ENCODE data around the gene GNB2.

GNB2 gene

GRCh38 chr7:100673302-100673941 is at the start of gene GNB2:
GNB2 (plus strand) TSS chr7:100673740; CDS start chr7:100676266, 2,526 bp downstream.
- no peaks in the 10 kb centered on the region for H3K36me3 Mint-ChIP-seq
- H3K4me1 Mint-ChIP-seq (ENCODE audit: low read depth), result peaks cover 15% of the 10 kb centered on the region
- H3K9me3 Mint-ChIP-seq (ENCODE audit: low read depth), result no peaks in the 10 kb centered on the region
- H3K27ac Mint-ChIP-seq, result peak within 1 kb of the TSS; percentile 93
- H3K4me3 Mint-ChIP-seq, result peak within 1 kb of the TSS; percentile 94
- no peaks in the 10 kb centered on the region for H3K27me3 Mint-ChIP-seq

GRCh38 chr7:100623951-100624824 is 49.4 kb upstream of the GNB2 start:
- H3K4me1 Mint-ChIP-seq (ENCODE audit: low read depth), result peaks cover 19% of the 10 kb centered on the region
- H3K27ac Mint-ChIP-seq, result no peak overlapping the region
- no peaks in the 10 kb centered on the region for H3K9me3 Mint-ChIP-seq (ENCODE audit: low read depth)
- no peaks in the 10 kb centered on the region for H3K27me3 Mint-ChIP-seq
- H3K4me3 Mint-ChIP-seq, result no peak overlapping the region
- H3K36me3 Mint-ChIP-seq, result peaks cover 2% of the 10 kb centered on the region

- Mint-ChIP-seq H3K9me3 (ENCODE audit: low read depth) (no peaks in the 10 kb centered on the region), H3K4me1 (ENCODE audit: low read depth) (peaks cover 30% of the 10 kb centered on the region), H3K36me3 (no peaks in the 10 kb centered on the region), H3K27me3 (no peaks in the 10 kb centered on the region), H3K27ac (no peak overlapping the region), H3K4me3 (peak overlapping the region; percentile 76)
Measured at GRCh38 chr7:100626055-100626454, 47.5 kb upstream of the GNB2 start.

- Mint-ChIP-seq H3K36me3 (no peaks in the 10 kb centered on the region), H3K4me1 (ENCODE audit: low read depth) (peaks cover 30% of the 10 kb centered on the region), H3K9me3 (ENCODE audit: low read depth) (no peaks in the 10 kb centered on the region), H3K4me3 (peak overlapping the region; percentile 76), H3K27ac (peak overlapping the region; percentile 78), H3K27me3 (no peaks in the 10 kb centered on the region)
Measured at GRCh38 chr7:100626530-100627237, 46.9 kb upstream of the GNB2 start.

DNA sequence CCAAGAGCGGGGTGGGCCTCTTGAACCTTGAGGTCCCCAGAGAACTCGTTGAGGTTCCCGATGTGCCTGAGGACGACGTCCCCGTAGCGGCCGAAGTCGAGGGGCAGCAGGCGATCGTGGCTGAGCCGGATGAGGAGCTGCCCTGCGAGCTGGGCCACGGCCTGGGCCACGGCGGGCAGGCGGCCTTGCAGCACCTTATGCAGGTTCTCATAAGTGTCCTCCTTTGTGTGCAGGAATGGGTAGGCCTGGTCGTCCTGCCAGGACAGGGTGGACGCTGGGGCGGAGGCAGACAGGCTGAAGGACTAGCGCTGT is 46.3 kb upstream of the GNB2 start:
- H3K4me3 Mint-ChIP-seq, result peak overlapping the region; percentile 76
- no peak overlapping the region for H3K27ac Mint-ChIP-seq
- no peaks in the 10 kb centered on the region for H3K27me3 Mint-ChIP-seq
- H3K9me3 Mint-ChIP-seq (ENCODE audit: low read depth), result no peaks in the 10 kb centered on the region
- H3K4me1 Mint-ChIP-seq (ENCODE audit: low read depth), result peaks cover 30% of the 10 kb centered on the region
- no peaks in the 10 kb centered on the region for H3K36me3 Mint-ChIP-seq

DNA sequence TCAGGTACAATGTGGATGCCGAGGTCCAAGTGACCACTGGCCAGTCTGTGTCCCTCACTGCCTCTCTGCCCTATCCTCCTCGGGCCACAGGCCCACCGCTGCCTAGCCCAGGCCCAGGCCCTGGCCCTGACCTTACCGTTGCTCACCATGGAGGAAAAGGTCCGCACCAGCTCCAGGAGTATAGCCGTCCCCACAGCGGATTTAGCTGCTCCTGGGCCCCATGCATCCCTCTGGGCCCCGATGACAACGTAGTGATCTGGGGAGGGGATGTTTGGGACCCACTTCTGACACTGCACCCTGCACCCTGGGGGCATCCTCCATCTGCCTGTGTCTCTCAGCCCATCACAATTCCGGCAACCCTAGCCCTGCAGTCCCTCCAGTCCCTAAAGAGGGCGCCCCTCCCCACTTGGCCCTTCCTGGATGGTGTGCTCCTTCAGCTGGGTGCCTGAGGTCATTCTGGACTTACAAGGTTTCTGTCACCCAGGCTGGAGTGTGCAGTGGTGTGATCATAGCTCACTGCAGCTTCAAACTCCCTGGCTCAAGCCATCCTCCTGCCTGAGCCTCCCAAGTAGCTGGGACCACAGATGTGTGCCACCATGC is 44.3 kb upstream of the GNB2 start:
- no peaks in the 10 kb centered on the region for H3K9me3 Mint-ChIP-seq (ENCODE audit: low read depth)
- H3K27ac Mint-ChIP-seq, result peak overlapping the region; percentile 46
- no peaks in the 10 kb centered on the region for H3K36me3 Mint-ChIP-seq
- H3K4me1 Mint-ChIP-seq (ENCODE audit: low read depth), result peaks cover 30% of the 10 kb centered on the region
- no peak overlapping the region for H3K4me3 Mint-ChIP-seq
- H3K27me3 Mint-ChIP-seq, result no peaks in the 10 kb centered on the region

GRCh38 chr7:100630066-100630465 is 43.5 kb upstream of the GNB2 start:
- Mint-ChIP-seq H3K27ac (peak overlapping the region; percentile 56), H3K4me1 (ENCODE audit: low read depth) (peaks cover 30% of the 10 kb centered on the region), H3K4me3 (no peak overlapping the region), H3K9me3 (ENCODE audit: low read depth) (no peaks in the 10 kb centered on the region), H3K36me3 (no peaks in the 10 kb centered on the region), H3K27me3 (no peaks in the 10 kb centered on the region)

DNA sequence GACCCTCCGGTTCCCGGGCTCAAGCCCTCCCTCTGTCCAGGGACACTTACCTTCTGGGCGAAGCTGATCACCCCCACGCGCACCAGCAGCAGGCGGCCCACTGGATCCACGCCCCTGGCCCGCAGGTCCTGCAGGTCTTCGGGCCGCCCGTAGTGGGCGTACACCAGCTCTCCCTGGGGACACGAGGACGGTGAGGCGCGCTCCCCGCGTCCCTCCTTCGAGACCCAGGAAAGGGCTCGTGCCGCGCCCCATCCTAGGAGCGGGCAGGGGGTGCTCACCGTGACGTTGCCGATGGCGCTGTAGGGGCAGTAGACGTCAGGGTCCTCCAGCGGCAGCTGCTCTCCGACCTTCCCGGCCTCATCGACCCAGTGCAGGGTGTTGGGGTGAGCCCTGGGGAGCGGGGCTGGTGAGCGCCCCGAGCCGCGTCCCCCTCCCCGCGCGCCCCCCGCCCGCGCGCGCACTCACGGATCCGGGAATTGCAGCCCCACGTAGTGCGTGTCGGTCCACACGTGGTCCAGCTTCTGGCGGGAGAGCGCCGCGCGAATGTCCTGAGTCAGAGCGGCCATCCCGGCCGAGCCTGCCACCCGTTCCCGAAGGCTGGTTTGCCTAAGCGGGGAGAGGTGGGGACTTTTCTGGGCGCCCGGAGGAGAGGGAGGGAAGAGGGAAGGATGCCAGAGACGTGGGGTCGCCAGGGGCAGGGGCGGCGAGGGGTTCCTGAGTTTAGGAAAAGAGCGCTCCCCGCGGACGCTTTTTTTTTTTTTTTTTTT is 40.4 kb upstream of the GNB2 start:
- Mint-ChIP-seq H3K27ac (peak overlapping the region; percentile 93), H3K36me3 (no peaks in the 10 kb centered on the region), H3K9me3 (ENCODE audit: low read depth) (no peaks in the 10 kb centered on the region), H3K4me1 (ENCODE audit: low read depth) (peaks cover 21% of the 10 kb centered on the region), H3K4me3 (peak overlapping the region; percentile 84), H3K27me3 (no peaks in the 10 kb centered on the region)

- H3K4me1 Mint-ChIP-seq (ENCODE audit: low read depth), result peaks cover 3% of the 10 kb centered on the region
- no peaks in the 10 kb centered on the region for H3K27me3 Mint-ChIP-seq
- H3K27ac Mint-ChIP-seq, result no peak overlapping the region
- H3K36me3 Mint-ChIP-seq, result no peaks in the 10 kb centered on the region
- H3K9me3 Mint-ChIP-seq (ENCODE audit: low read depth), result no peaks in the 10 kb centered on the region
- H3K4me3 Mint-ChIP-seq, result no peak overlapping the region
Measured at GRCh38 chr7:100639995-100640516, 33.5 kb upstream of the GNB2 start.

GRCh38 chr7:100640517-100641440 is 32.8 kb upstream of the GNB2 start:
- Mint-ChIP-seq H3K4me1 (ENCODE audit: low read depth) (peaks cover 3% of the 10 kb centered on the region), H3K4me3 (no peak overlapping the region)

GRCh38 chr7:100641463-100641859 is 32.1 kb upstream of the GNB2 start, which contains the start of gene TFR2:
TFR2 (minus strand) TSS chr7:100641552; CDS start chr7:100641509, 43 bp downstream.
- no peak within 1 kb of the TSS for H3K27ac Mint-ChIP-seq

More at GRCh38 chr7:100640517-100641440, 32.8 kb upstream of the GNB2 start:
- no peaks in the 10 kb centered on the region for H3K27me3 Mint-ChIP-seq
- no peaks in the 10 kb centered on the region for H3K36me3 Mint-ChIP-seq
- no peaks in the 10 kb centered on the region for H3K9me3 Mint-ChIP-seq (ENCODE audit: low read depth)
- no peak overlapping the region for H3K27ac Mint-ChIP-seq

DNA sequence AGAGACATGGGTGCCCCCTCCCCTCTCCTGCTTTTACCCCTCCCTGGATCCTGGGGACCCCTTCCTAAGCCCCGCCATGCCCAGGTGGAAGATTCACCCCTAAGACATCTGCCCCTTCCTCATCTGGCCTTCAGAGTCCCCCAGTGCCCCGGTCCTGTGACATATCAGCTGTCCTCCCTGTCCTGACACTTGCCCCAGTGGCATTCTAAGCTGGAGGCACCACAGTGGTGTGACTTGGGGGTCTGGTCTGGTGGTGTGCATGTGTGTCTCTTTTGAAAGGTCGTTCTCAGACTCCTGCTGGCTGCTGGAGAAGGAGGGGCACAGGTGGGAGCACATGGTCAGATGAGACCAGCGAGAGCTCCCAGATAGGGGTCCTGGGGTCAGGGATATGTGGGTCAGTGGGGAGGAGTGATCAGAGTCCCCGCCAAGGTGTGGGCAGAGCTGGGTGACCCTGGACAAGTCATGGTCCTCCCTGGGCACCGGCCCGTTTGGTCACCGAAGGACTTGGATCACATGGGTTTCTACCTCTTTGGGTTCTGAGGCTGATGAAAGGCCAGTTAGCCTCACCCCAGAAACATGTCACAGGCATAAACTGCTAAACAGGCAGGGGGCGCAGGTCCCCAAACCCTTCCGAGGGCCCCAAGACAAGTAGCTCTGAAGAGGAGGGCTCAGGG is 31.5 kb upstream of the GNB2 start:
- peaks cover 3% of the 10 kb centered on the region for H3K4me1 Mint-ChIP-seq (ENCODE audit: low read depth)
- no peak overlapping the region for H3K4me3 Mint-ChIP-seq
- H3K9me3 Mint-ChIP-seq (ENCODE audit: low read depth), result no peaks in the 10 kb centered on the region
- no peaks in the 10 kb centered on the region for H3K27me3 Mint-ChIP-seq
- no peak overlapping the region for H3K27ac Mint-ChIP-seq
- no peaks in the 10 kb centered on the region for H3K36me3 Mint-ChIP-seq

More at GRCh38 chr7:100641463-100641859, 32.1 kb upstream of the GNB2 start, which contains the start of gene TFR2:
- no peaks in the 10 kb centered on the region for H3K36me3 Mint-ChIP-seq
- H3K4me3 Mint-ChIP-seq, result no peak within 1 kb of the TSS
- H3K27me3 Mint-ChIP-seq, result no peaks in the 10 kb centered on the region
- peaks cover 3% of the 10 kb centered on the region for H3K4me1 Mint-ChIP-seq (ENCODE audit: low read depth)
- no peaks in the 10 kb centered on the region for H3K9me3 Mint-ChIP-seq (ENCODE audit: low read depth)

DNA sequence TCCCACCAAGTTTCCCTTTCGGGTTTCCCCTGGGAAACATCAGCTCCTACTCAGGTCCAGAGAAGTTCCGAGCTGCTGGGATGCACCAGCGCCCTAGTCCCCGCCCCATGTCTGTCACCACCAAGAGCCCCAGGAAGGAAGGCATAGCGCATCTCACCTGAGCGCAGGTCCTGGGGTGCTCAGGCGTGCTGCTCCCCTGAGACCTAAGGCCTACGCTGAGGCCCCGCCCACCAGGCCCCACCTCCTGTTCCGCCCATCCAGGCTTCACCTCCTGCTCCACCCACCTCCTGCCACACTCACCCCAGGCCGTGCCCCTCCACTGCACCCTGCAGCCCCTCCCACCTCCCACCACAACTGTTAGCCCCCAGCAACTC is 31.0 kb upstream of the GNB2 start:
- H3K27me3 Mint-ChIP-seq, result no peaks in the 10 kb centered on the region

More for the DNA sequence above, 31.0 kb upstream of the GNB2 start:
- no peak overlapping the region for H3K4me3 Mint-ChIP-seq
- peaks cover 3% of the 10 kb centered on the region for H3K4me1 Mint-ChIP-seq (ENCODE audit: low read depth)
- no peaks in the 10 kb centered on the region for H3K9me3 Mint-ChIP-seq (ENCODE audit: low read depth)
- no peak overlapping the region for H3K27ac Mint-ChIP-seq
- no peaks in the 10 kb centered on the region for H3K36me3 Mint-ChIP-seq

All from activated naive CD8-positive, alpha-beta T cell (primary cell).